HepG2 (cell line): ENCODE measurements around the gene PYY. TPM values are rescaled to one million over a fixed set of nuclear protein-coding genes. Genes with fewer than 3 reads are reported as not detected.

Source experiments
- BRCA1 ChIP-seq: sonication (generic); formaldehyde crosslinking; IDR thresholded peaks from 2 replicates; pipeline ENCODE4 v1.4.0; 2020; ENCODE audit warnings: missing genetic modification reagents
- KMT2A ChIP-seq: sonication (generic); formaldehyde crosslinking; IDR thresholded peaks from 2 replicates; pipeline ENCODE4 v1.4.0; 2020; ENCODE audit warnings: missing genetic modification reagents
- TBL1XR1 ChIP-seq: fragments of 150-350 bp; IDR thresholded peaks from 2 replicates; pipeline ENCODE4 v1.6.1; 2014; ENCODE audit warnings: borderline replicate concordance, low read length; ENCODE audit not compliant: partially characterized antibody
- TCF7 ChIP-seq: sonication (generic); IDR thresholded peaks from 2 replicates; pipeline ENCODE4 v1.6.1; 2016; ENCODE audit warnings: antibody characterized with exemption, low read depth
- U2AF1 ChIP-seq: fragments of 200-400 bp; formaldehyde crosslinking; optimal IDR thresholded peaks from 2 replicates; pipeline ENCODE3; 2017; ENCODE audit warnings: mild to moderate bottlenecking, low read depth, low read length
- U2AF2 ChIP-seq: fragments of 200-400 bp; formaldehyde crosslinking; IDR thresholded peaks from 2 replicates; pipeline ENCODE4 v1.6.1; 2017; ENCODE audit warnings: low read depth, mild to moderate bottlenecking, low read length
- ZNF180 ChIP-seq: sonication (generic); formaldehyde crosslinking; IDR thresholded peaks from 2 replicates; pipeline ENCODE4 v1.4.0; 2020; ENCODE audit warnings: low read depth, missing genetic modification reagents, borderline replicate concordance
- ZNF282 ChIP-seq: fragments of 450-650 bp; IDR thresholded peaks from 2 replicates; pipeline ENCODE4 v1.6.1; 2018; ENCODE audit not compliant: partially characterized antibody
- ZNF331 ChIP-seq: sonication (generic); formaldehyde crosslinking; IDR thresholded peaks from 2 replicates; pipeline ENCODE4 v1.4.0; 2020; ENCODE audit warnings: missing genetic modification reagents
- ZNF430 ChIP-seq: sonication (generic); formaldehyde crosslinking; IDR thresholded peaks from 2 replicates; pipeline ENCODE4 v1.9.0; 2021; ENCODE audit warnings: mild to moderate bottlenecking, missing genetic modification reagents
- ZSCAN12 ChIP-seq: sonication (generic); formaldehyde crosslinking; IDR thresholded peaks from 2 replicates; pipeline ENCODE4 v1.9.0; 2021; ENCODE audit warnings: mild to moderate bottlenecking, missing genetic modification reagents
- polyA plus RNA-seq, 8 experiments: library from polyadenylated mRNA; depleted of rRNA in 3 of 8; stranded (reverse) in 7 of 8; unstranded in 1 of 8; fragments of >200 nt; fragmentation: Illumina TruSeq in 4 of 8; extraction: Trizol in 4 of 8; gene quantifications; 2 replicates each; pipeline versions ENCODE4 v1.2.1 to v1.2.3, GENCODE V29; 2011 to 2016; ENCODE audit warnings: low read depth in 4 of 8, missing spikeins in 1 of 8, mixed read lengths in 1 of 8; ENCODE audit not compliant: insufficient read depth in 1 of 8
- total RNA-seq, 5 experiments: library from RNA; depleted of rRNA; stranded (reverse); fragments of >200 nt; fragmentation: Illumina TruSeq; extraction: Trizol; gene quantifications; 2 replicates each; pipeline ENCODE4 v1.2.3, GENCODE V29; 2016; ENCODE audit warnings: low read depth in 1 of 5
- TF ChIP-seq, protein P1 (sequence below): sonication (generic); formaldehyde crosslinking; IDR thresholded peaks from 2 replicates; pipeline ENCODE4 v1.4.0; 2020; ENCODE audit warnings: missing genetic modification reagents
- TF ChIP-seq, protein P2 (sequence below): sonication (generic); formaldehyde crosslinking; IDR thresholded peaks from 2 replicates; pipeline ENCODE4 v1.5.0; 2020; ENCODE audit warnings: mild to moderate bottlenecking, missing genetic modification reagents
- TF ChIP-seq, protein P3 (sequence below): IDR thresholded peaks from 2 replicates; pipeline ENCODE4 v1.6.1; 2016; ENCODE audit warnings: low read depth, borderline replicate concordance
- TF ChIP-seq, protein P4 (sequence below): sonication (generic); formaldehyde crosslinking; conservative IDR thresholded peaks from 2 replicates; pipeline ENCODE4 v1.4.0; 2020; ENCODE audit warnings: mild to moderate bottlenecking, missing genetic modification reagents, moderate library complexity
- TF ChIP-seq, protein P5 (sequence below): sonication (generic); formaldehyde crosslinking; IDR thresholded peaks from 2 replicates; pipeline ENCODE4 v1.5.1; 2020; ENCODE audit warnings: missing genetic modification reagents, mild to moderate bottlenecking, borderline replicate concordance
- TF ChIP-seq, protein P6 (sequence below): sonication (generic); formaldehyde crosslinking; IDR thresholded peaks from 2 replicates; pipeline ENCODE4 v1.8.0; 2022; ENCODE audit warnings: missing genetic modification reagents, mild to moderate bottlenecking, borderline replicate concordance

The PYY gene
- total and polyA plus RNA-seq, 2 of the 13 experiments (the other 11 are each of a cell fraction or from before 2014, with no cell fraction given): 0.25 TPM; not detected in 1

DNA sequence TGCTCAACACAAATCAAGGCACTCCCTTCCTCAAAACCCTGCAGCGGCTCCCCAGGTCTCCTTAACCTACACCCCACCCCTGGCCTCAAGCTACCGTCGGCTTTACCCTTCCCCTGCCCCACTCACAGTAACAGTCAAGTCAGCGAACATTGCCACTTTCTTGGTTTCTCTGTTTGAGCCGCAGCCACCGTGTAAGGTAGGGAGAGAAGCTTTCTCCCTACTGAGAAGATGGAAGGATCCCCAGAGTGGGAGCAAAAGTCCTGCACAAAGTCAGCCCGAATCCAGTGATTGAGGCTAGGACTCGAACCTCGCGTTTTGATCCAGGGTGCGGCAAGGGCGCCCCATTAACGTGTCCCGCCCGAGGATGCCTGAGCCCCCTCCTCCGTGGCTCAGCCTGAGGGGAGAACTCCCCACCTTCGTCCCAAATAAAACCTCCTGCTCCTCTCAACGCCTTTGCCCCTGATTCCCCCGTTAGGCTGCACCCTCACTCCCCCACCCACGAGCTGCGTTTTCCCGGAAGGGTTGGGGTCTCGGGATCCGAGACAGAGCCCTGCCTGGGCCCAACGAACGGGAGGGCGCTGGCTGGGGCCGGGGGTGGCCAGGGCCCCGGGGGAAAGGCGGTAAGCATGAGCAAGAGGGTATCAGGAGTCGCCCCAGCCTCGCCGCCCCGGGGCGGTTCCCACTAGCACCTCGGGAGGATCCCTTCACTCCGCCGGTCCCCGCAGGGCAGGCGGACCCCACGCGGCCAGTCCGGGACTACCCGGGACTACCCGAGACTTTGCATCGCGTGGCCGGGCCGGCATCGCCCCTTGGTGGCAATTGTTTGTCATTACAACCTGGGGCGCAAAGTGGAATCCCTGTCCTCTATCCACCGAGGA is 40.8 kb upstream of the PYY start (continued):
- TF ChIP-seq, protein P1, sequence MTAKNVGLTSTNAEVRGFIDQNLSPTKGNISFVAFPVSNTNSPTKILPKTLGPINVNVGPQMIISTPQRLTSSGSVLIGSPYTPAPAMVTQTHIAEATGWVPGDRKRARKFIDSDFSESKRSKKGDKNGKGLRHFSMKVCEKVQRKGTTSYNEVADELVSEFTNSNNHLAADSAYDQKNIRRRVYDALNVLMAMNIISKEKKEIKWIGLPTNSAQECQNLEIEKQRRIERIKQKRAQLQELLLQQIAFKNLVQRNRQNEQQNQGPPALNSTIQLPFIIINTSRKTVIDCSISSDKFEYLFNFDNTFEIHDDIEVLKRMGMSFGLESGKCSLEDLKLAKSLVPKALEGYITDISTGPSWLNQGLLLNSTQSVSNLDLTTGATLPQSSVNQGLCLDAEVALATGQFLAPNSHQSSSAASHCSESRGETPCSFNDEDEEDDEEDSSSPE (CRISPR knock-in tag): no peak
- TF ChIP-seq, protein P2, sequence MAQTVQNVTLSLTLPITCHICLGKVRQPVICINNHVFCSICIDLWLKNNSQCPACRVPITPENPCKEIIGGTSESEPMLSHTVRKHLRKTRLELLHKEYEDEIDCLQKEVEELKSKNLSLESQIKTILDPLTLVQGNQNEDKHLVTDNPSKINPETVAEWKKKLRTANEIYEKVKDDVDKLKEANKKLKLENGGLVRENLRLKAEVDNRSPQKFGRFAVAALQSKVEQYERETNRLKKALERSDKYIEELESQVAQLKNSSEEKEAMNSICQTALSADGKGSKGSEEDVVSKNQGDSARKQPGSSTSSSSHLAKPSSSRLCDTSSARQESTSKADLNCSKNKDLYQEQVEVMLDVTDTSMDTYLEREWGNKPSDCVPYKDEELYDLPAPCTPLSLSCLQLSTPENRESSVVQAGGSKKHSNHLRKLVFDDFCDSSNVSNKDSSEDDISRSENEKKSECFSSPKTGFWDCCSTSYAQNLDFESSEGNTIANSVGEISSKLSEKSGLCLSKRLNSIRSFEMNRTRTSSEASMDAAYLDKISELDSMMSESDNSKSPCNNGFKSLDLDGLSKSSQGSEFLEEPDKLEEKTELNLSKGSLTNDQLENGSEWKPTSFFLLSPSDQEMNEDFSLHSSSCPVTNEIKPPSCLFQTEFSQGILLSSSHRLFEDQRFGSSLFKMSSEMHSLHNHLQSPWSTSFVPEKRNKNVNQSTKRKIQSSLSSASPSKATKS (CRISPR knock-in tag): no peak
- no peak for TF ChIP-seq TBL1XR1
- no peak for TF ChIP-seq BRCA1 (CRISPR knock-in tag)
- no peak for TF ChIP-seq ZNF282
- no peak for TF ChIP-seq U2AF1
- TF ChIP-seq ZNF430: 0 out of 2 replicates have a peak, but pooled peaks have one; percentile 60
- TF ChIP-seq, protein P3, sequence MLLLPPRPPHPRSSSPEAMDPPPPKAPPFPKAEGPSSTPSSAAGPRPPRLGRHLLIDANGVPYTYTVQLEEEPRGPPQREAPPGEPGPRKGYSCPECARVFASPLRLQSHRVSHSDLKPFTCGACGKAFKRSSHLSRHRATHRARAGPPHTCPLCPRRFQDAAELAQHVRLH (CRISPR knock-in tag): peak; percentile 76; the same call in 1 of the 2 replicates
- TF ChIP-seq ZNF331 (CRISPR knock-in tag): no peak
- TF ChIP-seq, protein P4, sequence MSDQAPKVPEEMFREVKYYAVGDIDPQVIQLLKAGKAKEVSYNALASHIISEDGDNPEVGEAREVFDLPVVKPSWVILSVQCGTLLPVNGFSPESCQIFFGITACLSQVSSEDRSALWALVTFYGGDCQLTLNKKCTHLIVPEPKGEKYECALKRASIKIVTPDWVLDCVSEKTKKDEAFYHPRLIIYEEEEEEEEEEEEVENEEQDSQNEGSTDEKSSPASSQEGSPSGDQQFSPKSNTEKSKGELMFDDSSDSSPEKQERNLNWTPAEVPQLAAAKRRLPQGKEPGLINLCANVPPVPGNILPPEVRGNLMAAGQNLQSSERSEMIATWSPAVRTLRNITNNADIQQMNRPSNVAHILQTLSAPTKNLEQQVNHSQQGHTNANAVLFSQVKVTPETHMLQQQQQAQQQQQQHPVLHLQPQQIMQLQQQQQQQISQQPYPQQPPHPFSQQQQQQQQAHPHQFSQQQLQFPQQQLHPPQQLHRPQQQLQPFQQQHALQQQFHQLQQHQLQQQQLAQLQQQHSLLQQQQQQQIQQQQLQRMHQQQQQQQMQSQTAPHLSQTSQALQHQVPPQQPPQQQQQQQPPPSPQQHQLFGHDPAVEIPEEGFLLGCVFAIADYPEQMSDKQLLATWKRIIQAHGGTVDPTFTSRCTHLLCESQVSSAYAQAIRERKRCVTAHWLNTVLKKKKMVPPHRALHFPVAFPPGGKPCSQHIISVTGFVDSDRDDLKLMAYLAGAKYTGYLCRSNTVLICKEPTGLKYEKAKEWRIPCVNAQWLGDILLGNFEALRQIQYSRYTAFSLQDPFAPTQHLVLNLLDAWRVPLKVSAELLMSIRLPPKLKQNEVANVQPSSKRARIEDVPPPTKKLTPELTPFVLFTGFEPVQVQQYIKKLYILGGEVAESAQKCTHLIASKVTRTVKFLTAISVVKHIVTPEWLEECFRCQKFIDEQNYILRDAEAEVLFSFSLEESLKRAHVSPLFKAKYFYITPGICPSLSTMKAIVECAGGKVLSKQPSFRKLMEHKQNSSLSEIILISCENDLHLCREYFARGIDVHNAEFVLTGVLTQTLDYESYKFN (CRISPR knock-in tag): no peak
- TF ChIP-seq, protein P5, sequence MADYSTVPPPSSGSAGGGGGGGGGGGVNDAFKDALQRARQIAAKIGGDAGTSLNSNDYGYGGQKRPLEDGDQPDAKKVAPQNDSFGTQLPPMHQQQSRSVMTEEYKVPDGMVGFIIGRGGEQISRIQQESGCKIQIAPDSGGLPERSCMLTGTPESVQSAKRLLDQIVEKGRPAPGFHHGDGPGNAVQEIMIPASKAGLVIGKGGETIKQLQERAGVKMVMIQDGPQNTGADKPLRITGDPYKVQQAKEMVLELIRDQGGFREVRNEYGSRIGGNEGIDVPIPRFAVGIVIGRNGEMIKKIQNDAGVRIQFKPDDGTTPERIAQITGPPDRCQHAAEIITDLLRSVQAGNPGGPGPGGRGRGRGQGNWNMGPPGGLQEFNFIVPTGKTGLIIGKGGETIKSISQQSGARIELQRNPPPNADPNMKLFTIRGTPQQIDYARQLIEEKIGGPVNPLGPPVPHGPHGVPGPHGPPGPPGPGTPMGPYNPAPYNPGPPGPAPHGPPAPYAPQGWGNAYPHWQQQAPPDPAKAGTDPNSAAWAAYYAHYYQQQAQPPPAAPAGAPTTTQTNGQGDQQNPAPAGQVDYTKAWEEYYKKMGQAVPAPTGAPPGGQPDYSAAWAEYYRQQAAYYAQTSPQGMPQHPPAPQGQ: no peak
- TF ChIP-seq ZNF180 (CRISPR knock-in tag): no peak; the same call in 1 of the 2 replicates
- TF ChIP-seq U2AF2: no peak
- TF ChIP-seq, protein P6, sequence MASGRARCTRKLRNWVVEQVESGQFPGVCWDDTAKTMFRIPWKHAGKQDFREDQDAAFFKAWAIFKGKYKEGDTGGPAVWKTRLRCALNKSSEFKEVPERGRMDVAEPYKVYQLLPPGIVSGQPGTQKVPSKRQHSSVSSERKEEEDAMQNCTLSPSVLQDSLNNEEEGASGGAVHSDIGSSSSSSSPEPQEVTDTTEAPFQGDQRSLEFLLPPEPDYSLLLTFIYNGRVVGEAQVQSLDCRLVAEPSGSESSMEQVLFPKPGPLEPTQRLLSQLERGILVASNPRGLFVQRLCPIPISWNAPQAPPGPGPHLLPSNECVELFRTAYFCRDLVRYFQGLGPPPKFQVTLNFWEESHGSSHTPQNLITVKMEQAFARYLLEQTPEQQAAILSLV (CRISPR knock-in tag): peak; percentile 55; the same call in 1 of the 2 replicates
- peak; percentile 43; the same call in 1 of the 2 replicates for TF ChIP-seq KMT2A (CRISPR knock-in tag)
- TF ChIP-seq ZSCAN12 (CRISPR knock-in tag): no peak
- no peak for TF ChIP-seq TCF7
